ENCODE data around the gene ST8SIA5.

The ST8SIA5 gene

GRCh38 chr18:46771141-46771540, 14.3 kb upstream of the ST8SIA5 start:
- ChIA-PET POLR2A (no interaction called here), CTCF (no interaction called here)
- peaks cover 0 to 10% (median 0%) of the 10 kb centered on the region in 5 experiments for H3K27me3 ChIP-seq (replicated peaks in 2 of 5; ENCODE audit: control insufficient read depth in 4 of 5, insufficient read depth in 5 of 5, low read length in 4 of 5)

DNA sequence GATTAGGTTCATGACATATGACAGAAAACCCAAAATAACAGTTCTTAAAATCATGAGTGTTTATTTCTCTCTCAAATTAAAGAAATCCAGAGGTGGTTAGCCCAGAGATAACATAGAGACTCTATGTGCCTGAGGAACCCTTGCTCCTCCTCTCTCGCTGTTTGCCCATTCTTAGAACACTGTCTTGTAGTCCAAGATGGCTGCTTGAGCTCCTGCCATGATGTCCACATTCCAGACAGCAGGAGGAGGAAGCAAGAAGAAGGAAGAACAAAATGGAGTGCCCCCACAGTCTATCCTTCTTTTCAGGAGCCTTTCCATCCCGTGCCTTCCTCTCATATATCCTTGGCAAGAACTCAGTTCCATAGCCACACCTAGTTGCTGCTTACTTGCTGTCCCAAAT, 13.9 kb upstream of the ST8SIA5 start:
- CTCF ChIA-PET: no interaction called here
- H3K4me1 ChIP-seq (ENCODE audit: control extremely low read depth in 1 of 4, control insufficient read depth in 4 of 4, insufficient read depth in 4 of 4, low read length in 3 of 4): peaks cover 13 to 28% (median 23%) of the 10 kb centered on the region in 4 experiments
- H3K36me3 ChIP-seq (ENCODE audit: control insufficient read depth in 4 of 4, insufficient read depth in 4 of 4, low read length in 3 of 4): no peaks in the 10 kb centered on the region
- POLR2A ChIA-PET: no interaction called here
- 92% methylated on average over 2 of the region's 2 CpGs for WGBS (ENCODE audit: insufficient coverage)
- no peak overlapping the region for H3K4me3 ChIP-seq (ENCODE audit: control insufficient read depth in 1 of 7, extremely low read depth in 1 of 7, insufficient read depth in 4 of 7, low read depth in 2 of 7, low read length in 6 of 7)
- peaks cover 0 to 11% (median 0%) of the 10 kb centered on the region in 5 experiments for H3K27me3 ChIP-seq (replicated peaks in 2 of 5; ENCODE audit: control insufficient read depth in 4 of 5, insufficient read depth in 5 of 5, low read length in 4 of 5)
- DNase-seq: no peak
- no peak overlapping the region for H3K27ac ChIP-seq (ENCODE audit: insufficient read depth in 1 of 2, low read depth in 1 of 2, low read length in 2 of 2, poor library complexity in 1 of 2, severe bottlenecking in 2 of 2)
- no peaks in the 10 kb centered on the region for H3K9me3 ChIP-seq (ENCODE audit: control extremely low read depth in 1 of 5, control insufficient read depth in 4 of 5, insufficient read depth in 2 of 5, low read depth in 1 of 5, low read length in 4 of 5)

More at GRCh38 chr18:46771141-46771540, 14.3 kb upstream of the ST8SIA5 start:
- Histone ChIP-seq H3K4me1 (ENCODE audit: control extremely low read depth in 1 of 4, control insufficient read depth in 4 of 4, insufficient read depth in 4 of 4, low read length in 3 of 4) (peaks cover 13 to 28% (median 23%) of the 10 kb centered on the region in 4 experiments), H3K4me3 (ENCODE audit: control insufficient read depth in 1 of 7, extremely low read depth in 1 of 7, insufficient read depth in 4 of 7, low read depth in 2 of 7, low read length in 6 of 7) (no peak overlapping the region), H3K9me3 (ENCODE audit: control extremely low read depth in 1 of 5, control insufficient read depth in 4 of 5, insufficient read depth in 2 of 5, low read depth in 1 of 5, low read length in 4 of 5) (no peaks in the 10 kb centered on the region), H3K36me3 (ENCODE audit: control insufficient read depth in 4 of 4, insufficient read depth in 4 of 4, low read length in 3 of 4) (no peaks in the 10 kb centered on the region), H3K27ac (ENCODE audit: insufficient read depth in 1 of 2, low read depth in 1 of 2, low read length in 2 of 2, poor library complexity in 1 of 2, severe bottlenecking in 2 of 2) (no peak overlapping the region)
- peak in 1 of 3 donors; percentile 41 for DNase-seq
- WGBS (ENCODE audit: insufficient coverage): 93% methylated on average over 1 of the region's 3 CpGs

DNA sequence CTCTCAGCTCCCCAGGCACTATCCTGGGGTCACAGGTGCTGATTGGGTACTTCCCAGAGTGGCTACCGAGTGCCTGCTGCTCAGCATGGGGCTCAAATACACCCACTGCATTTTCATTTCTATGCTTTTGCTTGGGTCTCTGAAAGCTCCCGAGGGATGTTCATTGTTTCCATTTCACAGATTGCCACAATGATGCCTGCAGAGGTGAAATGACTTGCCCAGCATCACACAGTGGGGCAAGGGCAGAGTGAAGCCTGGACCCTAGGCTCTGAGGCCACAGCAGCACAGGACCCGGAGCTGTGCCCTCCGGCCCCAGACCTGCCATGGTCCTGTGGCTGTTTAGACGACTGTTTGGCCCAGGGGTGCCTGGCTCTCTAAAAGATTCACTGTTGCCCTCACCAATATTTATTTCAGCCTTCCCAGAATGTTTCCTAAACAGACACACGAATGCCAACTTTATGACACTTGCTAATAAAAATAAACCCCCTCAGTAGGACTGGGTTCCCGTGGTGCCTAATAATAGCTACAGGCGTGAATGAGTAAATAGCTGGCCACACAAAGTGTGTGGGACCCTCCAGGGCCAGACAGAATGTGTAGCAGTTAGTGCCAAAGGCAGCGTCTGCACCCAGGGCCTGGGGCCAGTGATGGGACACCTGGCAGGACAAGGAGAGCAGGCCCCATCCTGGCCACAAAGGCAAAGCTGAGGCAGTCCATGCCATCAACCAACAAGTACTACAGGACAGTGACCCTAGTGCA, 11.5 kb upstream of the ST8SIA5 start:
- Histone ChIP-seq H3K27ac (ENCODE audit: insufficient read depth in 1 of 2, low read depth in 1 of 2, low read length in 2 of 2, poor library complexity in 1 of 2, severe bottlenecking in 2 of 2) (no peak overlapping the region), H3K4me3 (ENCODE audit: control insufficient read depth in 1 of 7, extremely low read depth in 1 of 7, insufficient read depth in 4 of 7, low read depth in 2 of 7, low read length in 6 of 7) (no peak overlapping the region), H3K4me1 (ENCODE audit: control extremely low read depth in 1 of 4, control insufficient read depth in 4 of 4, insufficient read depth in 4 of 4, low read length in 3 of 4) (peaks cover 13 to 28% (median 23%) of the 10 kb centered on the region in 4 experiments), H3K9me3 (ENCODE audit: control extremely low read depth in 1 of 5, control insufficient read depth in 4 of 5, insufficient read depth in 2 of 5, low read depth in 1 of 5, low read length in 4 of 5) (no peaks in the 10 kb centered on the region), H3K27me3 (replicated peaks in 2 of 5; ENCODE audit: control insufficient read depth in 4 of 5, insufficient read depth in 5 of 5, low read length in 4 of 5) (peaks cover 0 to 15% (median 9%) of the 10 kb centered on the region in 5 experiments), H3K36me3 (ENCODE audit: control insufficient read depth in 4 of 4, insufficient read depth in 4 of 4, low read length in 3 of 4) (no peaks in the 10 kb centered on the region)
- WGBS (ENCODE audit: insufficient coverage): 93% methylated on average over 9 of the region's 9 CpGs
- no peak for DNase-seq
- CTCF ChIA-PET: no interaction called here
- POLR2A ChIA-PET: no interaction called here

DNA sequence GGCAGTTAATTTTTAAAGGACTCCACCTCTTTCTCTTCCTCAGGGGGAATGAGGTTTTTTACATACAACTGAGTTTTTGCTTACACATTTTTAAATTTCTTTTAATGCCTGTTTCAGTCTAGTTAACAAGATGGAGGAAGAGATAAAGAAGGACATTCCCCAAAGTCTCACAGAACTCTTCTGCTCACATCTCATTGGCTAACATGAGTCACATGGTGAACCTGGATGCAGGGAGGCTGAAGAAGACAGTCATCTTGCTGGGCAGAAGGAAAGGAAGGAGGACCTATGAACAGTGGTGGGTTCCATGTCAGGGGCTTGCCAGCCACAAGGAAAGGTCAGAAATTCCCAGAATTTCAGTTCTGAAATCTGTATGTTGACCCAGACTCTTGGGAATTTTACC, 10.4 kb upstream of the ST8SIA5 start:
- no peaks in the 10 kb centered on the region for H3K36me3 ChIP-seq (ENCODE audit: control insufficient read depth in 4 of 4, insufficient read depth in 4 of 4, low read length in 3 of 4)
- no peak for DNase-seq
- H3K9me3 ChIP-seq (ENCODE audit: control extremely low read depth in 1 of 5, control insufficient read depth in 4 of 5, insufficient read depth in 2 of 5, low read depth in 1 of 5, low read length in 4 of 5): no peaks in the 10 kb centered on the region
- peaks cover 13 to 23% (median 18%) of the 10 kb centered on the region in 4 experiments for H3K4me1 ChIP-seq (ENCODE audit: control extremely low read depth in 1 of 4, control insufficient read depth in 4 of 4, insufficient read depth in 4 of 4, low read length in 3 of 4)
- POLR2A ChIA-PET: no interaction called here
- peaks cover 0 to 25% (median 14%) of the 10 kb centered on the region in 5 experiments for H3K27me3 ChIP-seq (replicated peaks in 2 of 5; ENCODE audit: control insufficient read depth in 4 of 5, insufficient read depth in 5 of 5, low read length in 4 of 5)
- CTCF ChIA-PET: no interaction called here
- no peak overlapping the region for H3K27ac ChIP-seq (ENCODE audit: insufficient read depth in 1 of 2, low read depth in 1 of 2, low read length in 2 of 2, poor library complexity in 1 of 2, severe bottlenecking in 2 of 2)
- H3K4me3 ChIP-seq (ENCODE audit: control insufficient read depth in 1 of 7, extremely low read depth in 1 of 7, insufficient read depth in 4 of 7, low read depth in 2 of 7, low read length in 6 of 7): no peak overlapping the region

DNA sequence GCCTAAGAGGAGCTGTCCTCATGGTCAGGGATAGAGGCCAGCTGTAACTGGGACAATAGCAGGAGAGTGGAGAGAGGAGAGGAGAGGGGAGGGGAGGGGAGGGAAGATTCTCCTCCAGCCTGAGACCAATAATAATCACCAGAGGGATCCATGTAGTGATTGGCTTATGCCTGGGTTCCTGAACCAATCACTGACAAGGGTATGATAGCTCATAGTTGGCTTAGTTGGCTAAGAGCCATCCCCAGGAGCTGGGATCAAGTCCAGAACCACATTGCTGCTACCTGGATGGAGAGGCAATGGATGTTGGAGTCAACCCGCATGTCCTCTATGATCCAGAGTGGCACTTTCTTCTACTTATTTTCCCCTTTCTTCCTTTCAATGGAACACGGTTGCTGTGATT, 7.7 kb upstream of the ST8SIA5 start:
- Histone ChIP-seq H3K36me3 (ENCODE audit: control insufficient read depth in 4 of 4, insufficient read depth in 4 of 4, low read length in 3 of 4) (no peaks in the 10 kb centered on the region), H3K27ac (ENCODE audit: insufficient read depth in 1 of 2, low read depth in 1 of 2, low read length in 2 of 2, poor library complexity in 1 of 2, severe bottlenecking in 2 of 2) (no peak overlapping the region), H3K4me1 (ENCODE audit: control extremely low read depth in 1 of 4, control insufficient read depth in 4 of 4, insufficient read depth in 4 of 4, low read length in 3 of 4) (peaks cover 0 to under 1% (median 0%) of the 10 kb centered on the region in 4 experiments), H3K9me3 (ENCODE audit: control extremely low read depth in 1 of 5, control insufficient read depth in 4 of 5, insufficient read depth in 2 of 5, low read depth in 1 of 5, low read length in 4 of 5) (no peaks in the 10 kb centered on the region), H3K4me3 (ENCODE audit: control insufficient read depth in 1 of 7, extremely low read depth in 1 of 7, insufficient read depth in 4 of 7, low read depth in 2 of 7, low read length in 6 of 7) (no peak overlapping the region), H3K27me3 (replicated peaks in 2 of 5; ENCODE audit: control insufficient read depth in 4 of 5, insufficient read depth in 5 of 5, low read length in 4 of 5) (peaks cover 4 to 46% (median 26%) of the 10 kb centered on the region in 5 experiments)
- POLR2A ChIA-PET: no interaction called here
- DNase-seq: no peak
- CTCF ChIA-PET: no interaction called here
- WGBS (ENCODE audit: insufficient coverage): no CpG with 5 or more reads among the region's 2 CpGs

DNA sequence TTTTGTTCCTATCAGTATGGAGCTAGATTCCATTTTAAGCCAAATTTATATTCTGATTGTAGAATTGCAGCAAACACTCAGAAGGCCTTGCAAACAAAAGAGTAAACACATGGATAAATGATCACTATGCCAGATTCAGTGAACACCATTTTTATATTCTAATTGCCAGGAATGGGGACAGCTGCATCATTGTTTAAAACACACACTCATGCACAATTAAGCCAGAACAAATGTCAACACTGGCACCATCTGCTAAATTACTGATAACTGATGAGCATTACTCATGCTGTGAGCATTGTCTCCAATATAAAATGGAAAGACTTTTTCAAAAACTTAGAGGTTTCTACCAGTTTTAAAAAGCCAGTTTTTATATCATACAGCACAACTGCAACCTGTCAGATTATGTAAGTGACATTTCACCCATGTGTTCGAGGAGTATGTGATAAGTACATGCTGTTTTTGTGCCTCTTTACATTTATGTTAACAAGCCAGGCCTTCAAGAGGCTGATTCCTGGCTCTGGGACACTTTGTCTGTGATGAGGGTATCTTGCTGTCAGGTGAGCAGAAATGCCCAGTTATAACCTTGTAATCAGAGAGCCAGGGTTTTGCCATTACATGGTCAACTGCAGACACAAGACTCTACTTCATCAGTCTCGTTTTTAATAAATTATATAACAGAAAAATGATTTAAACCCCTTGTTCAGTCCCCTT, 4.4 kb upstream of the ST8SIA5 start:
- no peak overlapping the region for H3K4me3 ChIP-seq (ENCODE audit: control insufficient read depth in 1 of 7, extremely low read depth in 1 of 7, insufficient read depth in 4 of 7, low read depth in 2 of 7, low read length in 6 of 7)
- H3K27me3 ChIP-seq (replicated peaks in 2 of 5; ENCODE audit: control insufficient read depth in 4 of 5, insufficient read depth in 5 of 5, low read length in 4 of 5): peaks cover 6 to 78% (median 30%) of the 10 kb centered on the region in 5 experiments
- no peaks in the 10 kb centered on the region for H3K9me3 ChIP-seq (ENCODE audit: control extremely low read depth in 1 of 5, control insufficient read depth in 4 of 5, insufficient read depth in 2 of 5, low read depth in 1 of 5, low read length in 4 of 5)
- no peaks in the 10 kb centered on the region for H3K36me3 ChIP-seq (ENCODE audit: control insufficient read depth in 4 of 4, insufficient read depth in 4 of 4, low read length in 3 of 4)
- WGBS (ENCODE audit: insufficient coverage): no CpG with 5 or more reads among the region's 2 CpGs
- ChIA-PET POLR2A (no interaction called here), CTCF (no interaction called here)
- no peak overlapping the region for H3K27ac ChIP-seq (ENCODE audit: insufficient read depth in 1 of 2, low read depth in 1 of 2, low read length in 2 of 2, poor library complexity in 1 of 2, severe bottlenecking in 2 of 2)
- no peak for DNase-seq
- peaks cover 0 to 19% (median 17%) of the 10 kb centered on the region in 4 experiments for H3K4me1 ChIP-seq (ENCODE audit: control extremely low read depth in 1 of 4, control insufficient read depth in 4 of 4, insufficient read depth in 4 of 4, low read length in 3 of 4)

DNA sequence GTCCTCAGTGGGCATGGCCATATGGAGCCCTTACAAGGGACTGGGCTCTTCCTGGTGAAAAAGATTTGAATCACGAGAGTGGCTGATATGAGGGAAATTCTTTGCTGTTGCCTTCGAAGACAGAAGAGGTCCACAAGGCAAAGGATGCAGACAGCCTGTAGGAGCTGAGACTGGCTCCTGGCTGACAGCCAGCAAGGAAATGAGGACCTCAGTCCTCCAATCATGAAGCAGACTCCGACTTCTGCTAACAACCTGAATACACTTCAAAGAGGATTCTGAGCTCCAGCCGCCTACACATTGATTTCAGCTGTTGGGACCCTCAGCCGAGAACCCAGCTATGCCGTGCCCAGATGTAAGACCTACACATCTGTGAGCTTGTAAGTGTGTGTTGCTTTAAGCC, 3.0 kb upstream of the ST8SIA5 start:
- Histone ChIP-seq H3K27me3 (replicated peaks in 2 of 5; ENCODE audit: control insufficient read depth in 4 of 5, insufficient read depth in 5 of 5, low read length in 4 of 5) (peaks cover 6 to 88% (median 36%) of the 10 kb centered on the region in 5 experiments), H3K4me3 (ENCODE audit: control insufficient read depth in 1 of 7, extremely low read depth in 1 of 7, insufficient read depth in 4 of 7, low read depth in 2 of 7, low read length in 6 of 7) (no peak overlapping the region), H3K27ac (ENCODE audit: insufficient read depth in 1 of 2, low read depth in 1 of 2, low read length in 2 of 2, poor library complexity in 1 of 2, severe bottlenecking in 2 of 2) (no peak overlapping the region), H3K36me3 (ENCODE audit: control insufficient read depth in 4 of 4, insufficient read depth in 4 of 4, low read length in 3 of 4) (no peaks in the 10 kb centered on the region), H3K4me1 (ENCODE audit: control extremely low read depth in 1 of 4, control insufficient read depth in 4 of 4, insufficient read depth in 4 of 4, low read length in 3 of 4) (peaks cover 0 to 32% (median 29%) of the 10 kb centered on the region in 4 experiments), H3K9me3 (ENCODE audit: control extremely low read depth in 1 of 5, control insufficient read depth in 4 of 5, insufficient read depth in 2 of 5, low read depth in 1 of 5, low read length in 4 of 5) (no peaks in the 10 kb centered on the region)
- peak in 2 of 3 donors; percentile 33 to 35 for DNase-seq
- WGBS (ENCODE audit: insufficient coverage): 48% methylated on average over 2 of the region's 6 CpGs
- ChIA-PET POLR2A (no interaction called here), CTCF (no interaction called here)

All from common myeloid progenitor, CD34-positive (primary cell).